PFSK-1 (cell line): ENCODE results near the gene BBS7.

Experiments used
- POLR2AphosphoS5 ChIP-seq: IDR thresholded peaks from 2 replicates; pipeline ENCODE4 v1.6.1; 2012; ENCODE audit warnings: low read depth, mild to moderate bottlenecking, control low read depth, low read length, moderate library complexity
- SIN3A ChIP-seq: IDR thresholded peaks from 2 replicates; pipeline ENCODE4 v1.6.1; 2012; ENCODE audit warnings: mild to moderate bottlenecking, low read length, moderate library complexity, borderline replicate concordance; ENCODE audit not compliant: insufficient read depth
- TAF1 ChIP-seq: IDR thresholded peaks from 2 replicates; pipeline ENCODE4 v1.6.1; 2012; ENCODE audit warnings: low read length, control low read depth, borderline replicate concordance; ENCODE audit not compliant: insufficient read depth

- TF ChIP-seq SIN3A, result no peak
- no peak for TF ChIP-seq POLR2AphosphoS5
- TF ChIP-seq TAF1, result no peak
These were observed 80.8 kb downstream of the BBS7 start for GRCh38 chr4:121789455-121789854.
